ENCODE data around the gene RPS25. TPM values are rescaled to one million over a fixed set of nuclear protein-coding genes. Genes with fewer than 3 reads are reported as not detected.

RPS25 gene
- total and polyA plus RNA-seq, 9 of the 15 experiments (the other 6 are each of a cell fraction or from before 2014, with no cell fraction given) = 1,553 to 5,486 (median 2,471) TPM

- no peak for TF ChIP-seq SRSF3 (IDR thresholded peaks at IDR 0.05; ENCODE audit: insufficient read depth, low read length)
- no peak for TF ChIP-seq THRA (IDR thresholded peaks at IDR 0.05)
- TF ChIP-seq GATAD2B (IDR thresholded peaks at IDR 0.05; ENCODE audit: borderline replicate concordance) = no peak
- no peak for TF ChIP-seq NFIC (IDR thresholded peaks at IDR 0.05)
- peak; percentile 44 to 52; a peak in 3 of 4 replicates for TF ChIP-seq MNT (conservative IDR thresholded peaks at IDR 0.05)
- no peak for TF ChIP-seq CHCHD3 (CRISPR knock-in tag; IDR thresholded peaks at IDR 0.05)
- TF ChIP-seq GATA2 (CRISPR knock-in tag; IDR thresholded peaks at IDR 0.05) = no peak
- no peak for TF ChIP-seq PURB (CRISPR knock-in tag; IDR thresholded peaks at IDR 0.05; ENCODE audit: low read depth)
- no peak for TF ChIP-seq FIP1L1 (IDR thresholded peaks at IDR 0.05; ENCODE audit: low read depth, low read length, poor library complexity, severe bottlenecking)
- no peak for TF ChIP-seq ZNF584 (CRISPR knock-in tag; IDR thresholded peaks at IDR 0.05; ENCODE audit: low read depth)
- no peak for TF ChIP-seq KLF1 (tag; IDR thresholded peaks at IDR 0.05)
- no peak for TF ChIP-seq CHD4 (IDR thresholded peaks at IDR 0.05; ENCODE audit: insufficient read depth, insufficient replicate concordance, low read depth, low read length, poor library complexity, severe bottlenecking)
- no peak for TF ChIP-seq NFIX (CRISPR knock-in tag; IDR thresholded peaks at IDR 0.05; ENCODE audit: low read depth)
- TF ChIP-seq ZBTB40 (IDR thresholded peaks at IDR 0.05) = peak; percentile 13; the same call in 1 of the 2 replicates
- no peak for TF ChIP-seq ZBTB40 (CRISPR knock-in tag; IDR thresholded peaks at IDR 0.05)
Observed at GRCh38 chr11:118997627-118998387, 20.3 kb downstream of the RPS25 start, which contains the start of gene CENATAC (continued).

All from K562 (cell line).